HG03280 (cell line): ENCODE results near the gene GFER.
"Not testable (repeated sequence)": the region's sequence is repeated elsewhere in the genome, so short reads cannot be mapped to it uniquely, and the experiment has no call there.

ENCODE experiments used
- ATAC-seq: cut with Tn5 transposase; IDR thresholded peaks from one replicate; pipeline ENCODE4 v1.9.1; 2021; ENCODE audit warnings: mild to moderate bottlenecking, moderate library complexity; ENCODE audit not compliant: unreplicated experiment

GFER gene

GRCh38 chr16:2005646-2006045 lies 21.7 kb downstream of the GFER start:
- no peak for ATAC-seq

GRCh38 chr16:2006317-2006716 lies 22.3 kb downstream of the GFER start:
- no peak for ATAC-seq

- ATAC-seq: no peak
Observed at GRCh38 chr16:2007081-2007836, 23.3 kb downstream of the GFER start.

GRCh38 chr16:2008009-2008526 lies 24.1 kb downstream of the GFER start:
- ATAC-seq: no peak

- ATAC-seq: peak; percentile 7
Observed at GRCh38 chr16:2008631-2009163, 24.7 kb downstream of the GFER start.

- ATAC-seq: peak; percentile 36
Observed at GRCh38 chr16:2009164-2009711, 25.2 kb downstream of the GFER start.

- ATAC-seq: peak; percentile 83
Observed at GRCh38 chr16:2009791-2010510, 26.0 kb downstream of the GFER start, which contains the start of gene ZNF598. TSS of gene ZNF598 (minus strand) at chr16:2009821.

GRCh38 chr16:2011726-2012125 lies 27.7 kb downstream of the GFER start:
- ATAC-seq: not testable (repeated sequence)

- ATAC-seq: no peak
Observed at GRCh38 chr16:2013527-2013926, 29.5 kb downstream of the GFER start.

- ATAC-seq: no peak
Observed at GRCh38 chr16:2015117-2015946, 31.3 kb downstream of the GFER start.

- ATAC-seq: no peak
Observed at GRCh38 chr16:2015947-2016208, 31.9 kb downstream of the GFER start.

- ATAC-seq: no peak
Observed at GRCh38 chr16:2016407-2016922, 32.5 kb downstream of the GFER start.

GRCh38 chr16:2019518-2019920 lies 35.5 kb downstream of the GFER start, which contains the start of gene NPW:
TSS of gene NPW (plus strand) at chr16:2019785.
- no peak for ATAC-seq

GRCh38 chr16:2019921-2020831 lies 36.2 kb downstream of the GFER start:
- no peak for ATAC-seq

GRCh38 chr16:2022723-2023091 lies 38.7 kb downstream of the GFER start:
- ATAC-seq: peak; percentile 15

- ATAC-seq: peak; percentile 77
Observed at GRCh38 chr16:2023092-2024031, 39.4 kb downstream of the GFER start.

GRCh38 chr16:2024032-2024420 lies 40.0 kb downstream of the GFER start:
- no peak for ATAC-seq

GRCh38 chr16:2025251-2025650 lies 41.3 kb downstream of the GFER start:
- ATAC-seq: no peak
